GM18870 (cell line): Measurements from ENCODE around the gene EAPP.
"Not testable (repeated sequence)": the region's sequence is repeated elsewhere in the genome, so short reads cannot be mapped to it uniquely, and the experiment has no call there.

Experiments used
- ATAC-seq: cut with Tn5 transposase; IDR thresholded peaks from one replicate; pipeline ENCODE4 v1.9.1; 2021; ENCODE audit warnings: moderate library complexity; ENCODE audit not compliant: unreplicated experiment

Gene EAPP

DNA sequence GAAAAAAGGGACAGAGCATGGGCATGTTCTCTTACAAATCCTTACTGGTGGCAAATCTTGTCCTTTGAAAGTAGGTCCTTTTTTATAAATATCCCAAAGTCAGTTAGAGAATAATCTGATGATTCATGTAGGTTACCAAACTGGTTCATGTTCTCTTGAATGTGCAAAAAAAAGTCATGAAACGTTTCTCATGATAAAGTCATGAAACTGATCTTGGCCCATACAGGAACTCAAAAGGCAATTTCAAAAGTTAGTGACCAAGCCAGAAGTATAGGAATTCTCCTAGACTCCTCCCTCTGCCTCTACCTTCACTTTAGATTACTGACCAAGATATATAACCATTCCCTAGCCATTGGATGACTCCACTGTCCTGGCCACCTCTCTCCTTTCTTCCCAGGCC is 50.2 kb downstream of the EAPP start:
- ATAC-seq: no peak

DNA sequence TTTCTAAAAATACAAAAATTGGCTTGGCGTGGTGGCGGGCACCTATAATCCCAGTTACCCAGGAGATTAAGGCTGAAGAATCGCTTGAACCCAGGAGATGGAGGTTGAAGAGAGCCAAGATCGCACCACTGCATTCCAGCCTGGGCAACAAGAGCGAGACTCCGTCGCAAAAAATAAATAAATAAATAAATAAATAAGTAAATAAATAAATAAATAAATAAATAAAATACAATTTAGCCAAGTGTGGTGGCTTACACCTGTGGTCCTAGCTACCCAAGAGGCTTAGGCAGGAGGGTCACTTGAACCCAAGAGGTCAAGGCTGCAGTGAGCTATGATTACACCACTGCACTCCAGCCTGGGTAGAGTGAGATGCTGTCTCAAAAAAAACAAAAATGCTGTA is 51.0 kb downstream of the EAPP start:
- ATAC-seq: no peak

DNA sequence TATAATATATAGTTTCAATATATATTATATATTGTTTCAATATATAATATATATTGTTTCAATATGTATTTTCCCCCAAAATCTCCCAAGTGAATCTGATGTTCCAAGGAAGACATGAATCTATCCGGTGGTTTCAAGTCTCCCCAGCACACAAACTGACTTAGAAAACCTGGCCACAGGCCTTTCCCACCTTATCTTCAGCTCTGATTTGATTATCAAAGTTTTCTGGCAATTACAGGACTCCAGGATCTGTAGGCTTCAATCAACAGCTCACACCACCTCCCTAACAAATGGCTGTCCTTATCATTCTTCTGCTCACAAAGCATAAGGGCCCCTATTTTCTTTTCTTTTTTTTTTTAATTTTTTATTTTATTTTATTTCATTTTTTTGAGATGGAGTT is 54.8 kb downstream of the EAPP start:
- no peak for ATAC-seq

DNA sequence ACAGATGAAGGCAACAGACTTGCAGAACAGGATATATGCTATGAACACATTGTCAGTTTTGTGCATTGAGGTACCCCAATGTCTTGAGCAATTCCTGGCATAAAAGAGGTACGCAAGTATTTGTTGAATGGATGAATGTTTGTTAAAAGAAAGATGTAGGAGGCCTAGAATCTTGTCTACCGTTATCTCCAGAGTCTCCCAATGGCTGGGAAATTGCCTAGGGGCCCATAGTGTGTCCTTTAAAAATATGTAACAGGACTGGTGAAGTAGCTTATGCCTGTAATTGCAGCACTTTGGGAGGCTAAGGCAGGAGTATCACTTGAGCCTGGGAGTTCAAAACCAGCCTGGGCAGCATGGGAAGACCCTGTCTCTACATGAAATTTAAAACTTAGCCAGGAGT is 57.0 kb downstream of the EAPP start:
- ATAC-seq: no peak

DNA sequence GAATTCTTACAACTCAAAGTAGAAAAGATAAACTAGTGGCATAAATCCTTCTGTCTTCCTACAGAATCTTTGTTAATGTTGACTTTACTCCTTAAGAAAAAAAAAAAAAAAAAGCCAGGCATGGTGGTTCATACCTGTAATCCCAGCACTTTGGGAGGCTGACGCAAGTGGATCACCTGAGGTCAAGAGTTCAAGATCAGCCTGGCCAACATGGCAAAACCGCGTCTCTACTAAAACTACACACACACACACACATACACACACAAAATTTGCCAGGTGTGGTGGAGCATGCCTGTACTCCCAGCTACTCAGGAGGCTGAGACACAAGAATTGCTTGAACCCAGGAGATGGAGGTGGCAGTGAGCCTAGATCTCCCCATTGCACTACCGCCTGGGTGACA is 59.8 kb downstream of the EAPP start:
- ATAC-seq: no peak

DNA sequence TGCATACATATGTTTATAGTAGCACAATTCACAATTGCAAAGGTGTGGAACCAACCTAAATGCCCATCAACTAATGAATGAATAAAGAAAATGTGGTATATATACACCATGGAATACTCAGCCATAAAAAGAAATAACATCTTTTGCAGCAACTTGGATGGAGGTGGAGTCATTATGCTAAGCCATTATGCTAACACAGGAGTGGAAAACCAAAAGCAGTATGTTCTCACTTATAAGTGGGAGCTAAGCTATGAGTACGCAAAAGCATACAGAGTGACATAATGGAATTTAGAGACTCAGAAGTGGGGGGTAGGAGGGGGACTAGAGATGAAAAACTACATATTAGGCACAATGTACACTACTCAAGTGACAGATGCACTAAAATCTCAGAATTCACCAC is 61.2 kb downstream of the EAPP start:
- ATAC-seq: no peak

DNA sequence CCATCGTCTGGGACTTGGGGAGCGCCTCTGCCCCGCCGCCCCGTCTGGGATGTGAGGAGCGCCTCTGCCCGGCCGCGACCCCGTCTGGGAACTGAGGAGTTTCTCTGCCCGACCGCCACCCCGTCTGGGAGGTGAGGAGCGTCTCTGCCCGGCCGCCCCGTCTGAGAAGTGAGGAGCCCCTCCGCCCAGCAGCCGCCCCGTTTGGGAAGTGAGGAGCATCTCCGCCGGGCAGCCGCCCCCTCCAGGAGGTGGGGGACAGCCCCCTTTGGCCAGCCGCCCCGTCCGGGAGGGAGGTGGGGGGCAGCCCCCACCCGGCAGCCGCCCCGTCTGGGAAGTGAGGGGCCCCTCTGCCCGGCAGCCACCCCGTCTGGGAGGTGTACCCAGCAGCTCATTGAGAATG is 63.5 kb downstream of the EAPP start:
- ATAC-seq: not testable (repeated sequence)

DNA sequence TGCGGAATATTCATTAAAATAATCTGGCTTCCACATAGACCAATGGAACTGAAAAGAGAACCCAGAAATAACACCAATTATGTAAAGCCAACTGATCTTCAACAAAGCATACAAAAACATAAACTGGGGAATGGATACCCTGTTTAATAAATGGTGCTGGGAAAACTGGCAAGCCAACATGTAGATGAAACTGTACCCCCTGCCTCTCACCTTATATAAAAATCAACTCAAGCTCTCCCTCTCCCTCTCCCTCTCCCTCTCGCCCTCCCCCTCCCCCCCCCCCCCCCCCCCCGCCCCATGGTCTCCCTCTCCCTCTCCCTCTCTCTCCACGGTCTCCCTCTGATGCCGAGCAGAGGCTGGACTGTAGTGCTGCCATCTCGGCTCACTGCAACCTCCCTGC is 64.3 kb downstream of the EAPP start:
- ATAC-seq: no peak

DNA sequence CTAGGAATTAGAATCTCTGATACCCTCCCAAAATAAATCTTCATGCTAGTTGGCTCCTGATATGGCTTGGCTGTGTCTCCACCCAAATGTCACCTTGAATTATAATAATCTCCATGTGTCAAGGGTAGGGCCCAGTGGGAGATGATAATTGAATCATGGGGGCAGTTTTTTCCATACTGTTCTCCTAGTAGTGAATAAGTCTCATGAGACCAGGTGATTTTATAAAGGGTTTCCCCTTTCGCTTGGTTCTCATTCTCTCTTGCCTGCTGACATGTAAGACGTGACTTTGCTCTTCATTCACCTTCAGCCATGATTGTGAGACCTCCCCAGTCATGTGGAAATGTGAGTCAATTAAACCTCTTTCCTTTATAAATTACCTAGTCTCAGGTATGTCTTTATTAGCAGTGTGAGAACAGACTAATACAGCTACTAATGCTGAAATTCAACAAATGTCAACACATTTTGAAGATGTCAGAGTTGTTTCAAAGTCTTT is 65.3 kb downstream of the EAPP start:
- no peak for ATAC-seq

DNA sequence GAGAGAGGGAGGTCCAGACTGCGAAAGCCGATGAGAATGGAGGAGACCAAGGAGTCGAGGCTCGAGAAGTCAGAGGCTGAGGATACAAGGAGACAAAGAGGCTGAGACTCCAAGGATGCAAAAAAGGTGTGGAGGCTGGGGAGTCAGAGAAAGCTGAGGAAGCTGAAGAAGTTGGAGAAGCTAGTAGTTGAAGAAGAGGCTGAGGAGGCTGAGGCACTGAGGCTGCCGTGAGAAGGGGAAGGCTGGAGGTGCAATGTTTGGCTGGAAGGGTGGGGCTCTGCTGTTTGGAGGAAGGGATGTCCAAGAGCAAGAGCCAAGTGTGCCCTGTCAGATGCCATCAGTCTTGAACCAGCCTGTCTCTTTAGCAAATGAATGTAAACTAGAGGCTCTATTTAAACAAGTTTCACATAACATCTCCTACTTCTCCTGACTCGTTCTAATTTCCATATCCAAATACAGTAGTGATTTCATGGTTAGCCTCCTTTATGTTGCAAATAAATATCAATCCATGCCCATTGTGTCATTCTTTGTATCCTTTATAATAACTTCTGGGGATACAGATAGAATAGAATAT is 66.7 kb downstream of the EAPP start:
- no peak for ATAC-seq

DNA sequence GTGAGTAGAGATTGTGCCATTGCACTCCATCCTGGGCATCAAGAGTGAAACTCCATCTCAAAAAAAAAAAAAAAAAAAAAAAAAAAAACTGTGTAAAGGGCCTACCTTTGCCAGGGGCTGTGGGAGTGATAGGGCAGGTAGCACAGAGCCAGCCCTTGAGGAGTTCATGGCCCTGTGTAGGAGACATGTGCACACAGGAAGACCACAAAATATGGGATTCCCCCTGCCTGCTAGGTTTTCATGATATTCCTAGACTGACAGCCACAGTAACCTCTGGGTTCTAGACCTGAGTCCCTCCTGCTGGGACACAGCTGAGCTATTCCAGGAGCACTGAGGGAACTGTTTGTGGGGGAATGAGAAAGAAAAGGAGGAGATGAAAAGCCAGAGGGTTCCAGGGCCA is 69.2 kb downstream of the EAPP start:
- ATAC-seq: no peak

DNA sequence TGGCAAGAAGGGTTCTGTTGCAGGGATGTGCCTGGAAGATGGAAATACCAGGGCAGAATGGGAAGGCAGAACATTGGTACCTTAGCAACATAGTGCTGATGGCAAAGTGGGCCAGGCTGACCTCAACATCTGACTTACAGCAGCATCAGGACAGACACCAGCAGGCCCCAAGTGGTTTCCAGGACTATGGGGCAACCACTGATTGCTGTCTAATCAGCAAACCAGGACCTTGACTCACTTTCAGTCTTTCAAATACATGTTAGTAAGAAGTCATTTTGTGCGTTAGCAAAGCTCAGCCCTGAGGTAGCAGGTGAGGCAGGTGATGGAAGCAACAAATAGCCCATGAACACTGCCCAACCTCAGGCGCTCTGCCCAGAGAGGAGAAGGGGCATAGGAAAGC is 72.8 kb downstream of the EAPP start:
- no peak for ATAC-seq
